T-helper 22 cell (primary cell): ENCODE results near the gene C17orf67.

ENCODE experiments used
- DNase-seq: peaks from one replicate; pipeline ENCODE4 v3.0.0-alpha.2; 2020; ENCODE audit warnings: low read depth

Gene C17orf67

GRCh38 chr17:56808503-56808902 lies 25.2 kb downstream of the C17orf67 start:
- DNase-seq: no peak

GRCh38 chr17:56807723-56808122 lies 26.0 kb downstream of the C17orf67 start:
- no peak for DNase-seq

- DNase-seq: no peak
Measured at GRCh38 chr17:56806949-56807348, 26.8 kb downstream of the C17orf67 start.

- no peak for DNase-seq
Measured at GRCh38 chr17:56804454-56804853, 29.3 kb downstream of the C17orf67 start.

GRCh38 chr17:56803071-56803470 lies 30.6 kb downstream of the C17orf67 start:
- DNase-seq: no peak

- no peak for DNase-seq
Measured at GRCh38 chr17:56801459-56802178, 32.1 kb downstream of the C17orf67 start.

- no peak for DNase-seq
Measured at GRCh38 chr17:56798916-56799315, 34.8 kb downstream of the C17orf67 start.

- no peak for DNase-seq
Measured at GRCh38 chr17:56796536-56796935, 37.2 kb downstream of the C17orf67 start.

- no peak for DNase-seq
Measured at GRCh38 chr17:56795221-56795865, 38.4 kb downstream of the C17orf67 start.

- DNase-seq: no peak
Measured at GRCh38 chr17:56793957-56794356, 39.8 kb downstream of the C17orf67 start.

GRCh38 chr17:56793531-56793930 lies 40.2 kb downstream of the C17orf67 start:
- no peak for DNase-seq

- no peak for DNase-seq
Measured at GRCh38 chr17:56792267-56792666, 41.5 kb downstream of the C17orf67 start.

- no peak for DNase-seq
Measured at GRCh38 chr17:56786989-56787482, 46.7 kb downstream of the C17orf67 start.

GRCh38 chr17:56785997-56786680 lies 47.6 kb downstream of the C17orf67 start:
- no peak for DNase-seq

GRCh38 chr17:56785405-56785804 lies 48.3 kb downstream of the C17orf67 start:
- DNase-seq: no peak

GRCh38 chr17:56782338-56782737 lies 51.4 kb downstream of the C17orf67 start:
- DNase-seq: no peak

- DNase-seq: no peak
Measured at GRCh38 chr17:56781906-56782305, 51.8 kb downstream of the C17orf67 start.

GRCh38 chr17:56779898-56780777 lies 53.6 kb downstream of the C17orf67 start:
- DNase-seq: peak; percentile 62

- DNase-seq: no peak
Measured at GRCh38 chr17:56779322-56779721, 54.4 kb downstream of the C17orf67 start.

- DNase-seq: no peak
Measured at GRCh38 chr17:56778898-56779297, 54.8 kb downstream of the C17orf67 start.

GRCh38 chr17:56777859-56778258 lies 55.9 kb downstream of the C17orf67 start:
- no peak for DNase-seq

- no peak for DNase-seq
Measured at GRCh38 chr17:56774650-56775049, 59.1 kb downstream of the C17orf67 start.
